Measurements from ENCODE around the gene RNF187.
"Not testable (repeated sequence)": the region's sequence is repeated elsewhere in the genome, so short reads cannot be mapped to it uniquely, and the experiment has no call there.

Gene RNF187

GRCh38 chr1:228488125-228488817 is 1.1 kb downstream of the RNF187 start:
- peak; percentile 38 for DNase-seq (ENCODE audit: low spot score)

- DNase-seq (ENCODE audit: low spot score): no peak
These were observed 1.9 kb downstream of the RNF187 start for GRCh38 chr1:228488818-228489674.

- DNase-seq (ENCODE audit: low spot score): peak; percentile 69
These were observed 3.2 kb downstream of the RNF187 start for GRCh38 chr1:228490120-228491078.

- no peak for DNase-seq (ENCODE audit: low spot score)
These were observed 6.2 kb downstream of the RNF187 start for GRCh38 chr1:228493141-228494043.

GRCh38 chr1:228494044-228494353 is 6.8 kb downstream of the RNF187 start:
- DNase-seq (ENCODE audit: low spot score): no peak

GRCh38 chr1:228494391-228494790 is 7.2 kb downstream of the RNF187 start:
- DNase-seq (ENCODE audit: low spot score): no peak

GRCh38 chr1:228494970-228495853 is 8.0 kb downstream of the RNF187 start:
- no peak for DNase-seq (ENCODE audit: low spot score)

- DNase-seq (ENCODE audit: low spot score): no peak
These were observed 8.9 kb downstream of the RNF187 start for GRCh38 chr1:228496084-228496483.

- DNase-seq (ENCODE audit: low spot score): no peak
These were observed 9.3 kb downstream of the RNF187 start for GRCh38 chr1:228496494-228496893.

GRCh38 chr1:228497206-228497605 is 10.0 kb downstream of the RNF187 start:
- DNase-seq (ENCODE audit: low spot score): no peak

- DNase-seq (ENCODE audit: low spot score): no peak
These were observed 10.6 kb downstream of the RNF187 start for GRCh38 chr1:228497817-228498216.

- DNase-seq (ENCODE audit: low spot score): no peak
These were observed 13.1 kb downstream of the RNF187 start for GRCh38 chr1:228500143-228500734.

GRCh38 chr1:228500901-228501871 is 14.0 kb downstream of the RNF187 start:
- peak; percentile 90 for DNase-seq (ENCODE audit: low spot score)

- no peak for DNase-seq (ENCODE audit: low spot score)
These were observed 15.3 kb downstream of the RNF187 start for GRCh38 chr1:228502522-228502921.

- DNase-seq (ENCODE audit: low spot score): not testable (repeated sequence)
These were observed 18.8 kb downstream of the RNF187 start for GRCh38 chr1:228505944-228506343.

- DNase-seq (ENCODE audit: low spot score): no peak
These were observed 20.9 kb downstream of the RNF187 start for GRCh38 chr1:228507961-228508652.

GRCh38 chr1:228508840-228509415 is 21.7 kb downstream of the RNF187 start:
- no peak for DNase-seq (ENCODE audit: low spot score)

Data from GM03348 (cell line).